Neural progenitor cell (in vitro differentiated cells): ENCODE results near the gene ANO10.

Source experiments
- CTCF ChIP-seq: fragments of 200-600 bp; sonication (generic); IDR thresholded peaks from 2 replicates; pipeline ENCODE4 v1.5.1; 2017; ENCODE audit warnings: antibody characterized with exemption, mild to moderate bottlenecking
- EZH2 ChIP-seq: fragments of 200-600 bp; sonication (generic); IDR thresholded peaks from 2 replicates; pipeline ENCODE4 v1.6.1; 2017; ENCODE audit warnings: antibody characterized with exemption, mild to moderate bottlenecking, moderate library complexity
- EZH2phosphoT487 ChIP-seq: fragments of 200-600 bp; sonication (generic); IDR thresholded peaks from 2 replicates; pipeline ENCODE4 v1.6.1; 2017; ENCODE audit warnings: antibody characterized with exemption

- no peak for TF ChIP-seq EZH2
- TF ChIP-seq CTCF = peak; percentile 64
- no peak for TF ChIP-seq EZH2phosphoT487
These were observed 243.5 kb downstream of the ANO10 start for GRCh38 chr3:43378066-43378935.
